Small intestine (tissue), 7 donors: Measurements from ENCODE around the gene DCAF4. TPM values are rescaled to one million over a fixed set of nuclear protein-coding genes. Genes with fewer than 3 reads are reported as not detected.

Source experiments
- DNase-seq, 2 donors: peaks; one replicate each; pipeline versions ENCODE4 v3.0.0 to v3.0.0-alpha.2; 2013
- FAIRE-seq: peaks from 2 replicates; lab custom pipeline; 2012; peaks lifted over from hg19 to GRCh38; lab: Jason Lieb, UNC
- H3K27ac ChIP-seq, 3 donors: one replicate each; pipeline ENCODE4 v1.5.1; 2013; ENCODE audit warnings: low read length in 2 of 3, mild to moderate bottlenecking in 2 of 3, control low read depth in 1 of 3, inconsistent platforms in 1 of 3, low read depth in 1 of 3, moderate library complexity in 1 of 3
- H3K27me3 ChIP-seq, 3 donors: one replicate each; pipeline ENCODE4 v1.6.1; 2013; ENCODE audit warnings: low read length in 3 of 3, inconsistent platforms in 1 of 3; ENCODE audit not compliant: control insufficient read depth in 3 of 3, insufficient read depth in 3 of 3
- H3K36me3 ChIP-seq, 3 donors: one replicate each; pipeline ENCODE4 v1.6.1; 2013; ENCODE audit warnings: low read length in 3 of 3, inconsistent platforms in 1 of 3, low read depth in 1 of 3, mild to moderate bottlenecking in 1 of 3, moderate library complexity in 1 of 3; ENCODE audit not compliant: control insufficient read depth in 3 of 3, insufficient read depth in 2 of 3
- H3K4me1 ChIP-seq, 3 donors: one replicate each; pipeline ENCODE4 v1.6.1; 2013; ENCODE audit warnings: low read length in 2 of 3, inconsistent platforms in 1 of 3, low read depth in 1 of 3, mild to moderate bottlenecking in 1 of 3, moderate library complexity in 1 of 3; ENCODE audit not compliant: control insufficient read depth in 3 of 3, insufficient read depth in 2 of 3
- H3K4me3 ChIP-seq, 3 donors: one replicate each; pipeline ENCODE4 v1.5.1; 2013; ENCODE audit warnings: low read length in 3 of 3, control low read depth in 1 of 3, inconsistent platforms in 1 of 3, low read depth in 1 of 3, mild to moderate bottlenecking in 1 of 3, moderate library complexity in 1 of 3
- H3K9me3 ChIP-seq, 2 donors: one replicate each; pipeline ENCODE4 v1.6.1; 2013; ENCODE audit warnings: low read depth in 1 of 2, low read length in 1 of 2; ENCODE audit not compliant: control insufficient read depth in 2 of 2, insufficient read depth in 1 of 2
- WGBS, 3 donors: extraction: QIAGEN DNeasy Blood & Tissue Kit; methylation state at CpG; one replicate each; pipeline ENCODE4 v1.1.7; 2013; 5-methylcytosine and 5-hydroxymethylcytosine counted together
- polyA plus RNA-seq, 4 donors: library from polyadenylated mRNA; stranded (reverse) in 3 of 4; unstranded in 1 of 4; fragments of 200-250 nt in 3 of 4; fragments of 120-200 nt in 1 of 4; gene quantifications; one replicate each; pipeline versions ENCODE4 v1.2.1 to v1.2.3, GENCODE V29; 2013
- donor health status: healthy with polysubstance abuse.
- donor health status: control.
- donor health status: control.
- donor health status: Bipolar disorder and iron deficiency.
- donor health status: healthy.

Gene DCAF4
- polyA plus RNA-seq, 4 donors: 4.6 to 16.8 (median 8.5) TPM

DNA sequence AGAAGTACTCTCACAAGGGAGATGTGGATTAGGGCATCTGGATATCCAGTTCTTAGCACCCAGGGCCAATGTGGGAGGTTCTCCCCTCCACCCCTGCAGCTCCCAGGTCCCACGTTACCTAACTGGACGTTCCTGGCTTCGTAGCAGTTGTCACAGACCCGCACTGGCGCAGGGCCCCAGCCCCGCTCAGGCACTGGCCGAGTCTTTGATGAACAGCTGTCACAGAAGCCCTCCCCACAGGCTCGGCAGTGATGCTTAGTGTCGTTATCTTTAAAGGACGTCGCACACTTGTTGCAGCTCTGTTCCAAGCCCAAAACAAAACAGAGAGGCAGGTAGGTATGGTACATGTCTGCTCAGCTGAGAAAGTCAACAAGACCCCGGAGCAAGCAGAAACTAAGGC lies 48.4 kb downstream of the DCAF4 start:
- 94 to 95% (median 95%) methylated on average over 12 of the region's 12 CpGs for WGBS, 3 donors
- no peak for FAIRE-seq
- Histone ChIP-seq H3K36me3 (peaks cover 5 to 74% (median 26%) of the 10 kb centered on the region in 3 donors), H3K27me3 (no peaks in the 10 kb centered on the region), H3K4me1 (no peaks in the 10 kb centered on the region), H3K27ac (no peak overlapping the region), H3K9me3 (no peaks in the 10 kb centered on the region), H3K4me3 (no peak overlapping the region)
- no peak for DNase-seq

DNA sequence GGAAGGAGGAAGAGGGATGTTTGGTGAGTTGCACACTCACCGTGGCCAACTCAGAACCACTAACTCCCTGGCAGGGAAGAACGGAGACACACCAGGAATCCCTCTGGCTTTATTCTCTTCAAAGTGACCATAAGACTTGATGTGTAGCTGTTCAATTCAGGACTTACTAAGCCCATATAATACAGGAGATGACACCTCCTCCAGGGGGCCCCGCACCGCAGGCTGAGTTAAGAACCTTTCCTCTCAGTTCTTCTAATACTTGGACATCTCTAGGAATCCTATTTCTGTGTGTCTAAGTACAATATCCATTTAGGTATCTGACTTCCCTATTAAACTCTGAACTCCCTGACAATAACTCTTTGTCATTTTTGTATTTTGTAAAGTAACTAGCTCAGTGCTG lies 49.5 kb downstream of the DCAF4 start:
- no peaks in the 10 kb centered on the region for H3K4me1 ChIP-seq
- H3K27me3 ChIP-seq: no peaks in the 10 kb centered on the region
- FAIRE-seq (no peak), DNase-seq (no peak)
- H3K36me3 ChIP-seq: peaks cover 6 to 68% (median 26%) of the 10 kb centered on the region in 3 donors
- WGBS, 3 donors: 93 to 97% (median 97%) methylated on average over 4 of the region's 4 CpGs
- H3K9me3 ChIP-seq: no peaks in the 10 kb centered on the region
- H3K27ac ChIP-seq: no peak overlapping the region
- H3K4me3 ChIP-seq: no peak overlapping the region

DNA sequence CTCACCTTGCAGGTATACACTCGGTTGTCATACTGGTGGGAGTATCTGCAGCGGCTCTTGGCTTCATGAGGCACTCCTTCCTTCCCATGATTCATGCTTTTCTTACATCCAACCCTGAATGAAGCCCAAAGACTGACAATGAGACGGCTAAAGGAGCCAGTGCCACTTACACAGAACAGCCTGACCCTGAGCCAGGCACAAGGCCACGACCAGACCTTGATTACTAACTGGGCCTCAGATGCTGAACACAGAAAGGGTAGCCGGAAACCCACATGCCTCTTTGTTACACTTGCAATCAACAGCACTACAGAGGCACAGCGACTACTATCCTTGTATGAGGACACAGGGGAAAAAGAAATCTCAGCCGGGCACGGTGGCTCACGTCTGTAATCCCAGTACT lies 52.6 kb downstream of the DCAF4 start:
- no peak overlapping the region for H3K27ac ChIP-seq
- WGBS, 3 donors: 93 to 96% (median 95%) methylated on average over 9 of the region's 9 CpGs
- H3K36me3 ChIP-seq: peaks cover 5 to 53% (median 26%) of the 10 kb centered on the region in 3 donors
- DNase-seq (no peak), FAIRE-seq (no peak)
- no peaks in the 10 kb centered on the region for H3K27me3 ChIP-seq
- no peaks in the 10 kb centered on the region for H3K4me1 ChIP-seq
- H3K4me3 ChIP-seq: no peak overlapping the region
- no peaks in the 10 kb centered on the region for H3K9me3 ChIP-seq

DNA sequence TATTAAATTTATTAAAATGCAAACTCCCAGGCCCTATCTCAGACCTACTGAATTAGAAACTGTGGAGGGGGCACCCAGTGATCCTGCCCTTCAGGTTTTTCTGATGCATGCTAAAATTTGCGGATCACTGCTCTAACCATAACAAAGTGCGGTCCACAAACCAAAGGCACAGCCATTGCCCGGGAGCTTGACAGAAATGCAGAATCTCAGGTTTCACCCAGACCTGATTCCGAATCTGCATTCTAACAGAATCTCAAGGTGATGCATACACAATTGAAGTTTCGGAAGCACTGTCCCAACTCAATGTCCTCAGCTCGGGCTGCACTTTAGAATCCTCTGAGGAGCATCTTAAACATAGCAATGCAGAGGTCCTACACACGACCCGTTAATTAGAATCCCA lies 54.6 kb downstream of the DCAF4 start:
- H3K4me1 ChIP-seq: no peaks in the 10 kb centered on the region
- H3K9me3 ChIP-seq: no peaks in the 10 kb centered on the region
- H3K27me3 ChIP-seq: no peaks in the 10 kb centered on the region
- peaks cover 3 to 41% (median 21%) of the 10 kb centered on the region in 3 donors for H3K36me3 ChIP-seq
- H3K27ac ChIP-seq: no peak overlapping the region
- 85 to 97% (median 91%) methylated on average over 8 of the region's 8 CpGs for WGBS, 3 donors
- DNase-seq (no peak), FAIRE-seq (no peak)
- H3K4me3 ChIP-seq: no peak overlapping the region

DNA sequence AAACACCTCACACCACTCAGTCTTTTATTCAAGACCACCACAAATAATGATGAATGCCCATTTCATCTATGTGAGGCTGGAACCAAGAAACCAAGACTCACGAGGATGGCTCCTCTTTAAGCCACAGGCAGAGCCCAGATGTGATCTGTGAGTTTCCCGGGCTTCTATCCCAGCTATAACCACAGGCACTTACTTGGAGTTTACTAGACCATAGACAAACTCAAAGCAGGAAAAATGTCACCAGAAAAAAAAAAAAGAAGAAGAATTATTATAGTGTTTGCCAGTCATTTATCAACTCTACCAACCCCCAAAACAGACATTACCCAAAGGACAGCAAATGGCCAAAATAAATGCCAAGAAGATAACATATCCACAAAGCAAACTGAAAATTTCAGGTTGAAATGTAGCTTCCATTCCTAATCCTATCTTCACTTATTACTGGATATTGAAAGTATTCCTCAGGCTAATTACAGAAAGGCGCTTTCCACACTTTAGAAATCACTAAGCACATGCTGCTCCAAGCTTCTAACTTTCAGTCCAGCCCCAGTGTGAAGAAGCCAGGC lies 56.0 kb downstream of the DCAF4 start:
- Histone ChIP-seq H3K27me3 (no peaks in the 10 kb centered on the region), H3K4me1 (no peaks in the 10 kb centered on the region), H3K4me3 (no peak overlapping the region), H3K9me3 (no peaks in the 10 kb centered on the region), H3K27ac (no peak overlapping the region), H3K36me3 (peaks cover 5 to 35% (median 27%) of the 10 kb centered on the region in 3 donors)
- FAIRE-seq (no peak), DNase-seq (no peak)
- 62 to 91% (median 77%) methylated on average over 3 of the region's 3 CpGs for WGBS, 3 donors

DNA sequence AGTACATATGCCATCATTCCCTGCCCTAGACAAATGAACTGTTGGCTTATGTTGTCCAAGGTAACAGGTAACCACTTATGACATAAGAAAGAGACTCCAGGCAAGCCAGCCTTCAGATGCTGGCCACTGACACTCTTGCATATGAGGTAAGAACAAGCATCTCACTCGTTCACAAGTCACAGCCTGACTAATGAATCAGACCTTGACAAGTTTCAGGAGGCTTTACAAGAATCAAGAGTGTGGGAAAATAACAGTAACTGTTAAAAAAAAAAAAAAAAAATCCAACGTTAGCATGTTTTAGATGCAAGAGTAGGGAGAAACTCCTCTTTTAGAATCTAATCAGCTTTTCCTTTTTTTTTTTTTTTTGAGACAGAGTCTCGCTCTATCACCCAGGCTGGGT lies 60.0 kb downstream of the DCAF4 start:
- FAIRE-seq (no peak), DNase-seq (no peak)
- Histone ChIP-seq H3K36me3 (peaks cover 2 to 28% (median 21%) of the 10 kb centered on the region in 3 donors), H3K27ac (no peak overlapping the region), H3K4me1 (no peaks in the 10 kb centered on the region), H3K27me3 (no peaks in the 10 kb centered on the region), H3K9me3 (no peaks in the 10 kb centered on the region), H3K4me3 (no peak overlapping the region)
- WGBS, 3 donors: 76 to 86% (median 79%) methylated on average over 3 of the region's 3 CpGs

DNA sequence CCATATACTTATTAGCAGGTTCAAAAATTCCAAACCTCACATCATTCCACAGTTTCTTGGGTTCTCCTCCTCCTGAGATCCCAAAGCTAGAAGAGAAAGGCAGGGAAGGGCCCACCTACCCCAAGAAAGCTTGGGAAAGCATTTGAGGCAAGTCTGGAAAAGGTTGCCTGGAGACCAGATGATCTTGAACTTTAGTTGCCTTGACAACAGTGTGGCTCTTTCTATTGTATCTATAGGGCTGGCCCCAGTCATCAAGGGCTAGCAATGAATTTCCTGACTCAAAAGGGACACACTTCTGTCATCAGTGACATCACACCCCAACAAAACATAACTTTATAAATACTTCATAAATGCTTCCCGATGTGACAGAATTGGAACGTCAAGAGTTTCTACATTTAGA lies 60.6 kb downstream of the DCAF4 start:
- Histone ChIP-seq H3K36me3 (peaks cover 2 to 25% (median 18%) of the 10 kb centered on the region in 3 donors), H3K4me1 (no peaks in the 10 kb centered on the region), H3K27ac (no peak overlapping the region), H3K27me3 (no peaks in the 10 kb centered on the region), H3K9me3 (no peaks in the 10 kb centered on the region), H3K4me3 (no peak overlapping the region)
- FAIRE-seq (no peak), DNase-seq (no peak)
- 85 to 95% (median 90%) methylated on average over 2 of the region's 2 CpGs for WGBS, 3 donors

DNA sequence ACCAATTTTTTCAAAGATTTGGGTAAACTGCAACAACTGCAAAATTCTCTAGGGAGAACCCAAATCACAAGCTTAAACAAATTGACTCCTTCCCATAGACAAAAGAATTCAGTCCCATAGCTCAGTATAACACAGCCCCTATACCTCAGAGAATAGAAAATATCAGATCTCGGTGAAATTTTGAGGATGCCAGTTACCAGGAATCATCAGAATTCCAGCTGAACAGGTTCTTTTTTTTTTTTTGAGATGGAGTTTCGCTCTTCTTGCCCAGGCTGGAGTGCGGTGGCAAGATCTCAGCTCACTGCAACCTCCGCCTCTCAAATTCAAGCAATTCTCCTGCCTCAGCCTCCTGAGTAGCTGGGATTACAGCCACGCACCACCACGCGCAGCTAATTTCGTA lies 63.9 kb downstream of the DCAF4 start:
- H3K4me3 ChIP-seq: no peak overlapping the region
- H3K4me1 ChIP-seq: no peaks in the 10 kb centered on the region
- H3K27ac ChIP-seq: no peak overlapping the region
- FAIRE-seq (no peak), DNase-seq (no peak)
- WGBS, 3 donors: 94 to 99% (median 97%) methylated on average over 8 of the region's 8 CpGs
- peaks cover 6 to 32% (median 24%) of the 10 kb centered on the region in 3 donors for H3K36me3 ChIP-seq
- no peaks in the 10 kb centered on the region for H3K27me3 ChIP-seq
- H3K9me3 ChIP-seq: no peaks in the 10 kb centered on the region

DNA sequence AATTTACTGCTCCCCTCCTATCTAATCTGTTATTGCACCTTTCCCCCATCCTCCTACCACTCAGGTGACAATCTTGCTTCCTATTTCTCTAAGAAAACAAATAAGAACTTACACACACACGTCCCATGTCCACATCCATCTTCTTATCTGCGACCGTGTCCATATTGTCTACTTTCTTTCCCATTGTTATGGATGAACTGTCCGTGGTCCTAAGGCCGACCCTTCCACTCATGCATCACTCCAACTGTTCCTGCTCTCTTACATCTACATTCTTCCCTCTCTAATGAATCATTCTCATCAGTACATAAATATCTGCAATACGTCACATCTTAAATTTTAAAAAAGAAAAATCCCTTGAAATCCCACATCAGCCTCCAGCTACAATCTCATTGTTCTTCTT lies 70.7 kb downstream of the DCAF4 start:
- Histone ChIP-seq H3K27ac (no peak overlapping the region), H3K36me3 (peaks cover 14 to 38% (median 20%) of the 10 kb centered on the region in 3 donors), H3K4me1 (no peaks in the 10 kb centered on the region), H3K9me3 (no peaks in the 10 kb centered on the region), H3K27me3 (no peaks in the 10 kb centered on the region), H3K4me3 (no peak overlapping the region)
- FAIRE-seq (no peak), DNase-seq (no peak)
- 91 to 94% (median 91%) methylated on average over 6 of the region's 6 CpGs for WGBS, 3 donors
